Suprapubic skin (tissue), 4 donors: ENCODE data around the gene AEBP1. TPM values are rescaled to one million over a fixed set of nuclear protein-coding genes. Genes with fewer than 3 reads are reported as not detected.
A peak's percentile ranks its signal among the peaks of the same experiment; 100 is the strongest.

ENCODE experiments used
- DNase-seq, 2 donors: peaks; one replicate each; pipeline ENCODE4 v3.0.0-alpha.2; 2019; ENCODE audit warnings: low spot score in 2 of 2
- H3K27ac ChIP-seq: fragments of 200-600 bp; sonication (generic); one replicate; pipeline ENCODE4 v1.5.1; 2019
- H3K27me3 ChIP-seq: fragments of 200-600 bp; sonication (generic); one replicate; pipeline ENCODE4 v1.5.1; 2019
- H3K36me3 ChIP-seq: fragments of 200-600 bp; sonication (generic); one replicate; pipeline ENCODE4 v1.5.1; 2019
- H3K4me1 ChIP-seq: fragments of 200-600 bp; sonication (generic); one replicate; pipeline ENCODE4 v1.5.1; 2019
- H3K4me3 ChIP-seq: fragments of 200-600 bp; sonication (generic); one replicate; pipeline ENCODE4 v1.5.1; 2019; ENCODE audit warnings: mild to moderate bottlenecking
- H3K9me3 ChIP-seq: fragments of 200-600 bp; sonication (generic); one replicate; pipeline ENCODE4 v1.5.1; 2019
- CTCF ChIP-seq, 2 donors: fragments of 200-600 bp in 1 of 2; fragments of 450-650 bp in 1 of 2; sonication (generic) in 1 of 2; IDR thresholded peaks; one replicate each; pipeline ENCODE4 v1.5.1; 2016 to 2019; ENCODE audit warnings: antibody characterized with exemption in 2 of 2, mild to moderate bottlenecking in 1 of 2, moderate library complexity in 1 of 2
- EP300 ChIP-seq: sonication (generic); formaldehyde crosslinking; IDR thresholded peaks from one replicate; pipeline ENCODE4 v1.6.1; 2017; ENCODE audit warnings: antibody characterized with exemption
- POLR2A ChIP-seq, 2 donors: fragments of 450-650 bp; IDR thresholded peaks; one replicate each; pipeline ENCODE4 v1.6.1; 2017; ENCODE audit warnings: antibody characterized with exemption in 2 of 2, mild to moderate bottlenecking in 2 of 2, moderate library complexity in 2 of 2
- POLR2AphosphoS5 ChIP-seq, 3 donors: sonication (generic); formaldehyde crosslinking; IDR thresholded peaks; one replicate each; pipeline ENCODE4 v1.6.1; 2017; ENCODE audit warnings: antibody characterized with exemption in 3 of 3
- WGBS: methylation state at CpG from one replicate; pipeline ENCODE4 v1.1.5; 2018; 5-methylcytosine and 5-hydroxymethylcytosine counted together
- total RNA-seq, 4 donors: library from RNA; depleted of rRNA; stranded (reverse); fragments of >200 nt; gene quantifications; one replicate each; pipeline ENCODE4 v1.1.0, GENCODE V29; 2016

AEBP1 gene
- total RNA-seq, 4 donors from 2014 or later: 24.3 to 74.0 (median 43.3) TPM

GRCh38 chr7:44062180-44062902 is 41.8 kb upstream of the AEBP1 start:
- no peak overlapping the region for H3K27ac ChIP-seq
- TF ChIP-seq POLR2AphosphoS5 (IDR thresholded peaks at IDR 0.05) (no peak), EP300 (no peak), CTCF (IDR thresholded peaks at IDR 0.05) (no peak), POLR2A (IDR thresholded peaks at IDR 0.05) (no peak)
- H3K36me3 ChIP-seq: peaks cover 52% of the 10 kb centered on the region
- WGBS: 82% methylated on average over 8 of the region's 11 CpGs
- peak; percentile 64 to 67 for DNase-seq
- H3K9me3 ChIP-seq: no peaks in the 10 kb centered on the region
- H3K27me3 ChIP-seq: no peaks in the 10 kb centered on the region
- peaks cover 23% of the 10 kb centered on the region for H3K4me1 ChIP-seq
- H3K4me3 ChIP-seq: no peak overlapping the region

GRCh38 chr7:44062903-44063295 is 41.2 kb upstream of the AEBP1 start:
- no peak overlapping the region for H3K4me3 ChIP-seq
- H3K4me1 ChIP-seq: peaks cover 23% of the 10 kb centered on the region
- no peak overlapping the region for H3K27ac ChIP-seq
- TF ChIP-seq POLR2AphosphoS5 (IDR thresholded peaks at IDR 0.05) (no peak), EP300 (no peak), POLR2A (IDR thresholded peaks at IDR 0.05) (no peak), CTCF (IDR thresholded peaks at IDR 0.05) (no peak)
- no peaks in the 10 kb centered on the region for H3K27me3 ChIP-seq
- peaks cover 47% of the 10 kb centered on the region for H3K36me3 ChIP-seq
- WGBS: 75% methylated on average over 3 of the region's 3 CpGs
- peak in 1 of 2 donors; percentile 48 for DNase-seq
- no peaks in the 10 kb centered on the region for H3K9me3 ChIP-seq

GRCh38 chr7:44063547-44063893 is 40.6 kb upstream of the AEBP1 start:
- no peak for DNase-seq
- Histone ChIP-seq H3K4me1 (peaks cover 23% of the 10 kb centered on the region), H3K27ac (no peak overlapping the region), H3K4me3 (no peak overlapping the region), H3K27me3 (no peaks in the 10 kb centered on the region), H3K36me3 (peaks cover 40% of the 10 kb centered on the region), H3K9me3 (no peaks in the 10 kb centered on the region)
- TF ChIP-seq POLR2A (IDR thresholded peaks at IDR 0.05) (no peak), EP300 (no peak), POLR2AphosphoS5 (IDR thresholded peaks at IDR 0.05) (no peak), CTCF (IDR thresholded peaks at IDR 0.05) (no peak)
- WGBS: 59% methylated on average over 10 of the region's 10 CpGs

GRCh38 chr7:44063894-44064651 is 40.1 kb upstream of the AEBP1 start:
- peak; percentile 64 to 77 for DNase-seq
- H3K4me3 ChIP-seq: no peak overlapping the region
- peaks cover 23% of the 10 kb centered on the region for H3K4me1 ChIP-seq
- no peaks in the 10 kb centered on the region for H3K27me3 ChIP-seq
- TF ChIP-seq POLR2A (IDR thresholded peaks at IDR 0.05) (no peak), EP300 (no peak), CTCF (IDR thresholded peaks at IDR 0.05) (no peak), POLR2AphosphoS5 (IDR thresholded peaks at IDR 0.05) (no peak)
- H3K36me3 ChIP-seq: peaks cover 35% of the 10 kb centered on the region
- H3K9me3 ChIP-seq: no peaks in the 10 kb centered on the region
- H3K27ac ChIP-seq: no peak overlapping the region
- WGBS: 46% methylated on average over 11 of the region's 16 CpGs

- DNase-seq: peak; percentile 59 to 77
- WGBS: 27% methylated on average over 6 of the region's 33 CpGs
These were observed 39.2 kb upstream of the AEBP1 start for GRCh38 chr7:44064791-44065430.

More at GRCh38 chr7:44064791-44065430, 39.2 kb upstream of the AEBP1 start:
- Histone ChIP-seq H3K36me3 (peaks cover 27% of the 10 kb centered on the region), H3K27me3 (no peaks in the 10 kb centered on the region), H3K4me3 (no peak overlapping the region), H3K9me3 (no peaks in the 10 kb centered on the region), H3K27ac (no peak overlapping the region), H3K4me1 (peaks cover 23% of the 10 kb centered on the region)
- TF ChIP-seq POLR2A (IDR thresholded peaks at IDR 0.05) (no peak), EP300 (no peak), CTCF (IDR thresholded peaks at IDR 0.05) (no peak), POLR2AphosphoS5 (IDR thresholded peaks at IDR 0.05) (no peak)
